DND-41 (cell line): ENCODE results near the gene LRRC9.

Source experiments
- CTCF ChIP-seq: IDR thresholded peaks from 2 replicates; pipeline ENCODE4 v1.5.1; 2012; ENCODE audit warnings: borderline replicate concordance, low read length, moderate library complexity, mild to moderate bottlenecking; ENCODE audit not compliant: poor library complexity, severe bottlenecking; ENCODE audit errors: extremely low read depth
- EZH2 ChIP-seq: IDR thresholded peaks from 3 replicates; pipeline ENCODE4 v1.6.1; 2012; ENCODE audit warnings: borderline replicate concordance, low read depth, mild to moderate bottlenecking, moderate library complexity, low read length, inconsistent platforms; ENCODE audit not compliant: severe bottlenecking

- TF ChIP-seq CTCF (no peak), EZH2 (no peak)
Measured at GRCh38 chr14:59931237-59931636, 11.3 kb downstream of the LRRC9 start.
